ENCODE data around the gene PPP1R18.
A peak's percentile ranks its signal among the peaks of the same experiment; 100 is the strongest.
"Not testable (repeated sequence)": the region's sequence is repeated elsewhere in the genome, so short reads cannot be mapped to it uniquely, and the experiment has no call there.

PPP1R18 gene

GRCh38 chr6:30686009-30686907 lies at the start of gene PPP1R18:
TSS of gene PPP1R18 (minus strand) at chr6:30686645. CDS start at chr6:30686018, 627 bp downstream.
- peak; percentile 29 for DNase-seq (ENCODE audit: low spot score)

GRCh38 chr6:30735668-30736314 lies 49.3 kb upstream of the PPP1R18 start:
- no peak for DNase-seq (ENCODE audit: low spot score)

- no peak for DNase-seq (ENCODE audit: low spot score)
Measured at GRCh38 chr6:30732237-30732943, 45.9 kb upstream of the PPP1R18 start.

GRCh38 chr6:30730601-30731435 lies 44.4 kb upstream of the PPP1R18 start:
- peak; percentile 89 for DNase-seq (ENCODE audit: low spot score)

- DNase-seq (ENCODE audit: low spot score), result no peak
Measured at GRCh38 chr6:30727920-30728553, 41.6 kb upstream of the PPP1R18 start.

GRCh38 chr6:30726506-30727413 lies 40.3 kb upstream of the PPP1R18 start:
- no peak for DNase-seq (ENCODE audit: low spot score)

- DNase-seq (ENCODE audit: low spot score), result no peak
Measured at GRCh38 chr6:30725713-30726505, 39.5 kb upstream of the PPP1R18 start.

- DNase-seq (ENCODE audit: low spot score), result no peak
Measured at GRCh38 chr6:30724906-30725667, 38.6 kb upstream of the PPP1R18 start.

- not testable (repeated sequence) for DNase-seq (ENCODE audit: low spot score)
Measured at GRCh38 chr6:30723843-30724741, 37.6 kb upstream of the PPP1R18 start.

GRCh38 chr6:30723159-30723842 lies 36.9 kb upstream of the PPP1R18 start:
- DNase-seq (ENCODE audit: low spot score), result not testable (repeated sequence)

GRCh38 chr6:30722280-30723112 lies 36.1 kb upstream of the PPP1R18 start:
- peak; percentile 73 for DNase-seq (ENCODE audit: low spot score)

GRCh38 chr6:30722025-30722279 lies 35.5 kb upstream of the PPP1R18 start:
- not testable (repeated sequence) for DNase-seq (ENCODE audit: low spot score)

GRCh38 chr6:30721198-30722024 lies 35.0 kb upstream of the PPP1R18 start:
- DNase-seq (ENCODE audit: low spot score), result peak; percentile 79

- DNase-seq (ENCODE audit: low spot score), result peak; percentile 64
Measured at GRCh38 chr6:30720738-30721197, 34.3 kb upstream of the PPP1R18 start.

Measured in SW480 (cell line).